ENCODE data around the gene CHRD.

DNA sequence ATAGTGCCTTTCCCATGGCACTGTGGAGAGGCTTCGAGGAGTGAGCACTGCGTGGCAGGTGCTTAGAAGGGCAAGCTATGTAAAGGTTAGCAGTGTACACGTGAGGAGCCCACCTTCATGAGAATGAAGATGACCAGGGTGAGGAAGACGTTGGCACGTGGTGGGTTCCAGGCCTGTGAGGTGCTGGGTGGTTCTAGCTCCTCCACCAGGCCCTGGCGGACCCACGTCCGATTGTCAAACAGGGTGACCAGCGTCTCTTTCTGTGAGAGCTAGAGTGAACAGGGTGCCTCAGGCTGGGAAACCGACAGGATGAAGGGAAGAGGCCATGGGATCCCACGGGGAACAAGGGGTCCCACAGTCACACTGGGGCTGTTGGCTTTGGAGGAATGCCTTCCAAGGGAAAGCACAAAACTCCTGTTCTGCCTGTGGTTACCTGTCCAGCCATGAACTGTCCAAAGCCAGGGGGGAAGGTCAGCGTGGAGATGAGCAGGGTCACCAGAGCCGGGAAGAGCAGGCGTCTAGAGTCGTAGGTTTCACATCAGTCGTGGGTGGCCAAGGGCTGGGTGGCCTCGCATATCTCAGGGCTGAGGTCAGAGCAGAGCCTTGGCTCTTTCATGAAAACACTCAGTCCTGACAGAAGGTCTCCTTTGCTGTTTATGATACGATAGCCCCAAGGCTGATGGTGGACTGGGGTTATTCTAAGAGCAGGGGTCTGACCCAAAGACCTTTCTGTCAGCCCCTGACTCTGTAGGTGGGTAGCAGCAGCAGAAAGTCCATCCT is 24.4 kb upstream of the CHRD start:
- TF ChIP-seq POLR2A (IDR thresholded peaks at IDR 0.05): no peak
- TF ChIP-seq EP300 (IDR thresholded peaks at IDR 0.05): no peak
- TF ChIP-seq, protein P1, sequence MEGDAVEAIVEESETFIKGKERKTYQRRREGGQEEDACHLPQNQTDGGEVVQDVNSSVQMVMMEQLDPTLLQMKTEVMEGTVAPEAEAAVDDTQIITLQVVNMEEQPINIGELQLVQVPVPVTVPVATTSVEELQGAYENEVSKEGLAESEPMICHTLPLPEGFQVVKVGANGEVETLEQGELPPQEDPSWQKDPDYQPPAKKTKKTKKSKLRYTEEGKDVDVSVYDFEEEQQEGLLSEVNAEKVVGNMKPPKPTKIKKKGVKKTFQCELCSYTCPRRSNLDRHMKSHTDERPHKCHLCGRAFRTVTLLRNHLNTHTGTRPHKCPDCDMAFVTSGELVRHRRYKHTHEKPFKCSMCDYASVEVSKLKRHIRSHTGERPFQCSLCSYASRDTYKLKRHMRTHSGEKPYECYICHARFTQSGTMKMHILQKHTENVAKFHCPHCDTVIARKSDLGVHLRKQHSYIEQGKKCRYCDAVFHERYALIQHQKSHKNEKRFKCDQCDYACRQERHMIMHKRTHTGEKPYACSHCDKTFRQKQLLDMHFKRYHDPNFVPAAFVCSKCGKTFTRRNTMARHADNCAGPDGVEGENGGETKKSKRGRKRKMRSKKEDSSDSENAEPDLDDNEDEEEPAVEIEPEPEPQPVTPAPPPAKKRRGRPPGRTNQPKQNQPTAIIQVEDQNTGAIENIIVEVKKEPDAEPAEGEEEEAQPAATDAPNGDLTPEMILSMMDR (IDR thresholded peaks at IDR 0.05): no peak
- no peak for TF ChIP-seq POLR2AphosphoS5 (IDR thresholded peaks at IDR 0.05)
